GM18505 (cell line): ENCODE data around the gene CNGA3.
"Not testable (repeated sequence)": the region's sequence is repeated elsewhere in the genome, so short reads cannot be mapped to it uniquely, and the experiment has no call there.

Source experiments
- ATAC-seq: cut with Tn5 transposase; IDR thresholded peaks from one replicate; pipeline ENCODE4 v1.9.1; 2021; ENCODE audit not compliant: unreplicated experiment
- POLR2A ChIP-seq: IDR thresholded peaks from 4 replicates; pipeline ENCODE4 v1.6.1; 2011; ENCODE audit warnings: borderline replicate concordance; ENCODE audit not compliant: insufficient read depth, insufficient read length; ENCODE audit errors: extremely low read depth

The CNGA3 gene

DNA sequence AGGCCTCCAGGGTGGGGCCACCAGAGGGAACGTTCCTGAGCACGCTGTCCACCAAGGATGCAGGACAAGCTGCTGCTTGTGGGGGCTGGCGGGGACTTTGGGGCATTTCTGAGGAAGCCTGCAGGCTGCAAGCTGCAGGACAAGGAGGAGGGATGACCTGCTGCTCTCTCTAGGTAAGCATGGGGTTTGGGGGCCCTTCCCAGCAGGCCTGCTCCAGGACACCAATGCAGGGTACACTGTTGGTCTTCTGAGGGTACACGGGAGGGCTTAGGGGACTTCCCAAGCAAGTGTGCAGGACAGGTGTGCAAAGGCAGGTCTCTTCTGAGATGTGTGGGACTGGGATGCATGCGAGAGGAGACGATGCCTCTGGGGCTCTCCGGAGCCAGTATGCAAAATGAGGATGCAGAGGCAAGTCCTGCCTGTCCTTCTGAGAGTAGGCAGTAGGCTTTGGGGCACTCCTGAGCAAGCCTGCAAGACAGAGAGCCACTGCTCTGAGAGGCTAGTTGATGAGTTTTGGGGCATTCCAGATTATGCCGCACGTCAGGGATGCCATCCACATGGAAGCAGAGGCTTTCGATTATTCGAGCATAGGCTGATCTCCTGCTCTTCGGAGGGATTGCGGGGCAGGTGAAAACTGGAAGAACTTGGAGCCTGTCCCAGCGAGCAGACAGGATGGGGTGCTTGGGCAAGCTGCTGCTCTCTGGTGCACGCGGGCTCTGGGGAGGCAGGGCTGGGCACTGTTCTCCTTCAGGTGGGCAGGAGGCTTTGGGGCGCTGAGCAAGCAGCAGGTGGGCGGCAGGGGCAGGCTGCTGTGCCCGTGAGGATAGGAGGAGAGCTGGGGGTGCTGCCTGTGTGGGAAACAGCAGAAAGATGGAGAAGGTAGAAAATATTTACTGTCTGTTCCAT is 44.6 kb downstream of the CNGA3 start:
- TF ChIP-seq POLR2A, result no peak
- no peak for ATAC-seq

DNA sequence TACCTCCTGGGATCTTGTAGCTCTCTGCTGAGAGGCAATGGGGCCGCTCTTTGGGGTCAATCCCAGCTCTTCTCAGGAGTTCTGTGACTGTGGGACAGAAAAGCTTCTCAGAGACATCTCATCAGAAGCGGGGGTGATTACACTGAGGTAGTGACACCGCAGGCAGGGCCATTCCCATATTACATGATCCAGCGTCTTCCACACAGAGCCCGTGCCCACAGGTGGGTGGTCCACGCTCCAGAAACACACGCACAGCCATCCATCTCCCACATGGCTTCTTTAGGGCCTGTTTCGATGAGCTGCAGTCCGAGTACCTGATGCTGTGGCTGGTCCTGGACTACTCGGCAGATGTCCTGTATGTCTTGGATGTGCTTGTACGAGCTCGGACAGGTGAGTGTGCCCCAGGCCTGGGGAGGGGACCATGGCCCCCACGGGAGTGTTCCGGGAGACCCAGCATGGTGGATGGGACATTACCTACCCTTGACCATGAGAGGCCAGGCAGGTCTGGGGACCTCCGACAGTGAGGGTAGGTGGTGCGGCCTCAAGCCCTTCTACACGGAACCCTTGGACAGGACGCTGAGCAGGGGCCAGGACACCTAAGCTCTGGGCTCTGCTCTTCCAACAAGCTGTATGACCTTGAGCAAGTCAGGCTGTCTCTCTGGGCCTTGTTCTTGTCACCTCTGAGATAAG is 45.5 kb downstream of the CNGA3 start:
- ATAC-seq, result no peak

DNA sequence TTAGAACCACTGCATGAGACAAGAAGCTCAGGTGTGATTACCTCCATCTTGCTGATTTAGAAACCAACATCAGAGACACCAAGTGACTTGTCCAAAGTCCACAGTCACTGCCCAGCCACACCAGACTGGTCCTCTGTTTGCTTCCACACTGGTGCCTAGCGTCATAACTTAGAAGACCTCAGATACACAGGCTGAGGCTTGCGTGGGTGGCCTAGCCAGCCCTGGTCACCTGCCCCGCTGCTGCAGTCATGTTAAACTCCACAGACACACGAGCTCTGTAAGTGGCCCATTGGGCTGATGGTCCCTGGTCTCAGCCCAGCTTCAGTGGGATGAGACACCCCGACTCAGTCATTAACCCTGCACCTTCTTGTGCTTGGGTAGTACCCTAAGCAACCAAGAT is 47.1 kb downstream of the CNGA3 start:
- ATAC-seq, result no peak
- TF ChIP-seq POLR2A, result no peak

More for the DNA sequence above, 45.5 kb downstream of the CNGA3 start:
- TF ChIP-seq POLR2A, result no peak

DNA sequence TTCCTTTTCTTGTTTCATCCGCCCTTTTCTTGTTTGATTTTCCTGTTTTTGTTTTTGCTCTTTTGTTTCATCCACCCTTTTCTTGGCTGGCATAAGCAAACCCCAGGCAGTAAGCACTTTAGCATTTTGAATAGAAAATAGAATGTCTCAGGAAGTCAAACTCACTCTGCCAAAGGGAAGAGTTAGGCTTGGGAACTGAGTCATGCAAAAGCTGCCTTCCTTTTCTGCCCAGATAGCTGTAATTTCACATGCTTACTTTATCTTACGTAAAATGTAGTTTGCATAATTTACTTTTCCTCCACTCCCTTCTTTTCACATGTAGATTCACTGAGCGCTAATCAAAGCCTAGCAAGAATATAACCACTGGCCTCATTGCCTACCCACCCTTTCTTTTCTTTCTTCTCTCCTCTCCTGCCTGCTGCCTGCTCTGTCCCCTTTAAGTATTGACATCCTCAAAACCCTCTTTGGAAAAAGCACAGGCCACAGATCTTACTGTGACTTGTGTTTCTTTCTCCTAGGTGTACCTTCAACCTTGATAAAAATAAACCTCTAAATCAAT is 48.4 kb downstream of the CNGA3 start:
- ATAC-seq, result no peak

DNA sequence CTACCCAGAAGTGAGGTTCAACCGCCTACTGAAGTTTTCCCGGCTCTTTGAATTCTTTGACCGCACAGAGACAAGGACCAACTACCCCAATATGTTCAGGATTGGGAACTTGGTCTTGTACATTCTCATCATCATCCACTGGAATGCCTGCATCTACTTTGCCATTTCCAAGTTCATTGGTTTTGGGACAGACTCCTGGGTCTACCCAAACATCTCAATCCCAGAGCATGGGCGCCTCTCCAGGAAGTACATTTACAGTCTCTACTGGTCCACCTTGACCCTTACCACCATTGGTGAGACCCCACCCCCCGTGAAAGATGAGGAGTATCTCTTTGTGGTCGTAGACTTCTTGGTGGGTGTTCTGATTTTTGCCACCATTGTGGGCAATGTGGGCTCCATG is 49.7 kb downstream of the CNGA3 start:
- TF ChIP-seq POLR2A, result no peak
- no peak for ATAC-seq

More for the DNA sequence above, 48.4 kb downstream of the CNGA3 start:
- TF ChIP-seq POLR2A, result no peak

DNA sequence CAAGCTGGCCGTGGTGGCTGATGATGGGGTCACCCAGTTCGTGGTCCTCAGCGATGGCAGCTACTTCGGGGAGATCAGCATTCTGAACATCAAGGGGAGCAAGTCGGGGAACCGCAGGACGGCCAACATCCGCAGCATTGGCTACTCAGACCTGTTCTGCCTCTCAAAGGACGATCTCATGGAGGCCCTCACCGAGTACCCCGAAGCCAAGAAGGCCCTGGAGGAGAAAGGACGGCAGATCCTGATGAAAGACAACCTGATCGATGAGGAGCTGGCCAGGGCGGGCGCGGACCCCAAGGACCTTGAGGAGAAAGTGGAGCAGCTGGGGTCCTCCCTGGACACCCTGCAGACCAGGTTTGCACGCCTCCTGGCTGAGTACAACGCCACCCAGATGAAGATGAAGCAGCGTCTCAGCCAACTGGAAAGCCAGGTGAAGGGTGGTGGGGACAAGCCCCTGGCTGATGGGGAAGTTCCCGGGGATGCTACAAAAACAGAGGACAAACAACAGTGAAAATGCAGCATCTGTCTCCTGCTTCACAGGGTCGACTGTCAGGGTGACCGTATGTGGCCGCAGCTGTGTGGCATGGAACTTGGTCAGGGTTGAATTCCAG is 50.6 kb downstream of the CNGA3 start:
- ATAC-seq, result no peak
- TF ChIP-seq POLR2A, result no peak

DNA sequence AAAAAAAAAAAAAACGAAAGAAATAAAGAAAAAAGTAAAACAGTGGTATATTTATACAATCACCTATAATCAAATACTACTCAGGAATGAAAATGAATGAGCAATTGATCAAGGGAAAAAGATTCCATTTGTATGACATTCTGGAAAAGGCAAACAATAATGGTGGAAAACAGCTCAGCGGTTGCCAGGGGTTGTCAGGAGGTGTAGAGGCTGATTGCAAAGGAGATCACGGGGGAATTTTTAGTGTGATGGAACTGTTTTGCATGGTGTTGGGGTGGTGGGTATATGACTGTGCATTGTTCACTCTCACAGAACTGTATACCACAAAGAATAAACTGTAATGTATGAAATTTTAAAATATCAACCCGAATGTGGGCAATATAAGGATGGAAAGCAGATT is 52.9 kb downstream of the CNGA3 start:
- ATAC-seq, result no peak
- TF ChIP-seq POLR2A, result no peak

DNA sequence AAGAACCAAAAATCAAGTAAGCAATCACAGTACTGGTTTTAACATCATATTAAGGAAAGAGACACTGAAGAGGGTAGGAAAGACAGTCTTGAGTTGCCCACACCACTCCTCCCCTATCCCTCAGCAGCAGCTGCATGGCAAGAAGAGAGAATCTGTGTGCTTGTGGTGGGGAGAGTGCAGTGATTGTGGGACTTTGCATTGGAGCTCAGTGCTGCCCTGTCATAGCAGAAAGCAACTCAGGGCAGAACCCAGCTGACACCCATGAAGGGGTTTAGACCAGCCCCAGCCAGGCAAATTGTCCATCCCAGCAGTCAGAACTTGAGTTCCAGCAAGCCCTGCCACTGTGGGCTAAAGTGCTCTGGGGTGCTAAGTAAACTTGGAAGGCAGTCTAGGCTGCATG is 57.6 kb downstream of the CNGA3 start:
- ATAC-seq, result no peak
- no peak for TF ChIP-seq POLR2A

DNA sequence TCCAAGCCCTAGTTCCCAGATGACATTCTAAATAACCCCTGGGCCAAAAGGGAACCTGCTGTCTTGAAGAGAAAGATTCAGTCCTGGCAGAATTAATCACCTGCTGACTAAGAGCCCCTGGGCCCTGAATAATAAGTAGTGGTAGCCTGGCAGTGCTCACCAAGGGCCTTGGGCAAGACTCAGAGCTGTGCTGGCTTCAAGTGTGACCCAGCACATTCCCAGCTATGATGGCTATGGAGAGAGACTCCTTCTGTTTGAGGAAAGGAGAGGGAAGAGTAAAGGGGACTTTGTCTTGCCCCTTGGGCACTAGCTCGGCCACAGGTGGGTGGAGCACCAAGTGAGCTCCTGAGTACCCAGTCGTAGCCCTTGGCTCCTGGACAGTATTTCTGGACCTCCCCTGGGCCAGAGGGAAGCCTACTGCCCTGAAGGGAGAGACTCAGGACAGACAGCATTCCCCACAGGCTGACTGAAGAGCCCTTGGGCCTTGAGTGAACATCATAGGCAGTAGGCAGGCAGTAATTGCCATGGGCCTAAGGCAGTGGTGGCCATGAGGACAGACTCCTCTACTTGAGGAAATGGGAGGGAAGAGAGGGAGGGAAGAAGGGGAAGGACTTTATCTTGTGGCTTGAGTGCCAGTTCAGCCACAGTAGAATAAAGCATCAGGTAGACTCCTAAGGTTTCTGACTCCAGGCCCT is 58.4 kb downstream of the CNGA3 start:
- ATAC-seq, result no peak
- no peak for TF ChIP-seq POLR2A

DNA sequence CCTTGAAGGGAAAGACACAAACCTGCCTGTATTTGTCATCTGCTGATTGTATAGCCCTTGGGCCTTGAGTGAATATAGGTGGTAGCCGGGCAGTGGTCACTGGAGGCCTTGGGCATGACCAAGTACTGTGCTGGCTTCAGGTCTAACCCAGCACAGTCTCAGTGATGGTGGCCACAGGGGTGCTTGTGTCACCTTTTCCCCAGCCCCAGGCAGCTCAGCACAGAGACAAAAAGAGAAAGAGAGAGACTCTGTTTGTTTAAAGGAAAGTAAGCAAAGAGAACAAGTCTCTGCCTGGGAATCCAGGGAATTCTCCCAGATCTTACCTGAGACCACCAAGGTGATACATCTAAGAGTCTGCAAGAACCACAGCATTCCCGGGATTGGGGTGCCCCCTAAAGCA is 59.0 kb downstream of the CNGA3 start:
- ATAC-seq, result no peak
- no peak for TF ChIP-seq POLR2A

DNA sequence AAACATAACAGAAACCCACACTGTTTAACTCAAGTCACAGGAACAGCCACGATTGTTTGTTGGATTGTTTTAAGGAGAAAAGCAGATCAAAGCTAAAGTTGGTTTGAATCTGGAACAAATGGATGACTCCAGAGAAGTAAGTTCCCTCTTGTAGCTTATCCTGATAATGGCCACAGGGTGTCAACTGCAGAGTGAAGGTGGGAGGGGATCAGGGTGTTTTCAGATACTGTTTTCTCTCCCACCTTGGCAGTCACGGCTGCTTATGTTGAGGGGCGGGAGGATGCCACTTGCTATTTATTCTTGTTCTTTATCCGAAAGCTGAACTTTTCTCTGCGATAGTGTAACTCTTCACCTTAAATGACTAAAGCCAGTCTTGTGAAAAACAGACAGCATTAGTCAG is 61.9 kb downstream of the CNGA3 start:
- TF ChIP-seq POLR2A, result no peak
- ATAC-seq, result no peak

DNA sequence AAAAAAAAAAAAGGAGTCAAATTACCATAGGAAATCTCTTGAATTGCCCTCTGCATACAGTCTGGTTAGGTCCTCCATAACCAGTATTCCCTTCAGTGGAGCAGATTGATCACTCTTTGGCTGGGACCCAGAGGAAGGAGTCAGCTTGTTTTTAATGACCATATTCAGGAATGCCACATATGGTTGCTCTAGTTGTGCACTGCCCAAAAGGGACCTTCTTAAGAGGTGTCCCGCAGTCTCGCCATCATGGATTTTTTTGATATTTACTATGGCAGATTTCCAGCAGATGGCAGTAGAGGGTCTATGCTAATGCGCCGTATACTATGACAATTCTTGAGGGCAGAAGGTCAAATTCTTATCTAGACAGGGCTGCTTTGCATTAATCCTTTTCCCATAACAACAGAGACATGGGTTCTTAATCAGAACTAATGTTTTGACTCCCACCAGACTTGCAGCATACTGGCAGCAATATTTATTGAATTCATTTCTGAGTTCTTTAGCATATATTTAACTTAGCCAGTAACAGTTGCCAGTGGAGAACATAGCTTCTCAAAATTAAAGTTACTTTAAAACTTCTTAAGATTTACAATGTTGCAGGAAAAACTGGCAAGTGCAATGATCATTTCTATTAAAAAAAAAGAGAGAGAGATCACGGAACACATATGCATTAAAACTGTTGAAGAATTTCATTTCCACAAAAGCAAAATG is 66.6 kb downstream of the CNGA3 start:
- no peak for TF ChIP-seq POLR2A
- ATAC-seq, result peak; percentile 55

DNA sequence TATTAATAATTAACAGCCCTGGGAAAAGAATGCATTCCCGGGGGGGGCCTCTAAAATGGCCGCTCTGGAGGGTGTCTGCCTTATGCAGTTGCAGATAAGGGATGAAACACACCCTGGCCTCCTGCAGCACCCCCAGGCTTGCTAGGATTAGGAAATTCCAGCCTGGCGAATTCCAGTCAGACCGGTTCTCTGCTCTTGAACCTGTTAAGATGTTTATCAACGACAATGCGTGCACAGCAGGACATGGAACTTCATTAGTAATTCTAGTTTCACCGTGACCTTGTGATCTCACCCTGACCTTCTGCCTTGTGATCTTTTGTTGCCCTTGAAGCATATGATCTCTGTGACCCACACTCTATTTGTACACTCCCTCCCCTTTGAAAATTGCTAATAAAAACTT is 68.0 kb downstream of the CNGA3 start:
- not testable (repeated sequence) for ATAC-seq

DNA sequence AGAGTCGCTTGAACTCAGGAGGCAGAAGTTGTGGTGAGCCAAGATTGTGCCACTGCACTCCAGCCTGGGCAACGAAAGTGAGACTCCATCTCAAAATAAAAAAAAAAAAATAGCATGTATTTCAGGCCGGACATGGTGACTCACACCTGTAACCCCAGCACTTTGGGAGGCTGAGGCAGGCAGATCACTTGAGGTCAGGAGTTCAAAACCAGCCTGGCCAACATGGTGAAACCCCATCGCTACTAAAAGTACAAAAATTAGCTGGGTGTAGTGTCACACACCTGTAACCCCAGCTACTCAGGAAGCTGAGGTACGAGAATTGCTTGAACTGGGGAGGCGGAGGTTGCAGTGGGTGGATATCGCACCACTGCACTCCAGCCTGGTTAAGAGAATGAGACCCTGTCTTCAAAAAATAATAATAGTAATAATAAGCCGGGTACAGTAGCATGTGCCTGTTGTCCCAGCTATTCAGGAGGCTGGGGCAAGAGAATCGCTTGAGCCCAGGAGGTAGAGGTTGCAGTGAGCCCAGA is 69.5 kb downstream of the CNGA3 start:
- ATAC-seq, result not testable (repeated sequence)
